ENCODE results near the gene ETF1.

The ETF1 gene

DNA sequence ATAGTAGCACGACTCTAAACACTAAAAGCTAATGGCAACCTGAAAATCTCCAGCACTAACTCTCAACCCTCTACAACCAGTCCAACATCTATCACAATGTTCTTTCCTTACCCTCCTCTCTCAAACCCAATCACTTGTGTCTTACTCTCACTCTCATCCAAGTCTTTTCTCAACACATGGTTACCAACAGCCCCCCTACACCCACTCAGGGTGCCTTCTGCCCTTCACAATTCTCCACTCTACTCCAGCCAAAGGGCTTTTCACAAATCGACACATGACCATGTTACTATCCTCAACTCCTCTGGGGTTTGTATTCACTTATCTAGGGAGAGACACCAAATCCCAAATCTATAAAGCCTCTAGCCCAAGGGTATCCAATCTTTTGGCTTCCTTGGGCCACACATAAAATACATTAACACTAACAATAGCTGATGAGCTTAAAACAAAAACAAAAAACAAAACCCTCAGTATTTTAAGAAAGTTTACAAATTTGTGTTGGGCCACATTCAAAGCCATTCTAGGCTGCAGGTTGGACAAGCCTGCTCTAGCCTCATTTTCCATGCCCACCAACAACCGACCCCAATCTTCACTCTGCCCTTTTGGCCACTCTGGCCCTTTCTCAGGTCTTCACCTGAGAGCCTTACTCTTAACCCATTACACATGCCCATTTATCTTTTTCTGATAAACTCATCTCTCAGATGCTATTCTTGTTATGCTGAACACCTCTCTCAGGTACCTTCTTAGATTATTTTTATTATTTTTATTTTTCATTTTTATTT, 20.5 kb upstream of the ETF1 start:
- DNase-seq (ENCODE audit: extremely low read depth in 1 of 2, low read depth in 1 of 2), result no peak

- DNase-seq (ENCODE audit: extremely low read depth in 1 of 2, low read depth in 1 of 2), result no peak
Observed at GRCh38 chr5:138560971-138561370, 17.9 kb upstream of the ETF1 start.

GRCh38 chr5:138559937-138560336, 16.9 kb upstream of the ETF1 start:
- no peak for DNase-seq (ENCODE audit: extremely low read depth in 1 of 2, low read depth in 1 of 2)

- no peak for DNase-seq (ENCODE audit: extremely low read depth in 1 of 2, low read depth in 1 of 2)
Observed at GRCh38 chr5:138557677-138558076, 14.6 kb upstream of the ETF1 start.

DNA sequence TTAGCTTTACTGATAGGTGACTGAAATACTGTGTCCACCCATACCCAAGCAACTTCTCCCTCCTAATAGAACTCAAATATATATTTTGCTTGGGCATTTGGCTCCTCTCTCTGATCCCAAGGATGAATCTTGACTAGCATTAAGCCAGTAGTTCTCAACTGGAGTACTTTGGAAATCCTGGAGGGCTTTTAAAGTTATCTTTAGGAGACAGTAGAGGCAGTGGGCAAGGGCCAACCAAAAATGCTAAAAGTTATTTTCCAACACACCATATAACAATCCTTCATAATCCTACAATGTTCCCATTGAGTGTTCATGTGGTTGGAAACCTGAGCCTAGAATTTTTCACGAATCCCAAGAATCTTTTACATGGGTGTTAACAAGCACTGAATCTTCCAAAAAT, 11.1 kb upstream of the ETF1 start:
- DNase-seq (ENCODE audit: extremely low read depth in 1 of 2, low read depth in 1 of 2), result no peak

DNA sequence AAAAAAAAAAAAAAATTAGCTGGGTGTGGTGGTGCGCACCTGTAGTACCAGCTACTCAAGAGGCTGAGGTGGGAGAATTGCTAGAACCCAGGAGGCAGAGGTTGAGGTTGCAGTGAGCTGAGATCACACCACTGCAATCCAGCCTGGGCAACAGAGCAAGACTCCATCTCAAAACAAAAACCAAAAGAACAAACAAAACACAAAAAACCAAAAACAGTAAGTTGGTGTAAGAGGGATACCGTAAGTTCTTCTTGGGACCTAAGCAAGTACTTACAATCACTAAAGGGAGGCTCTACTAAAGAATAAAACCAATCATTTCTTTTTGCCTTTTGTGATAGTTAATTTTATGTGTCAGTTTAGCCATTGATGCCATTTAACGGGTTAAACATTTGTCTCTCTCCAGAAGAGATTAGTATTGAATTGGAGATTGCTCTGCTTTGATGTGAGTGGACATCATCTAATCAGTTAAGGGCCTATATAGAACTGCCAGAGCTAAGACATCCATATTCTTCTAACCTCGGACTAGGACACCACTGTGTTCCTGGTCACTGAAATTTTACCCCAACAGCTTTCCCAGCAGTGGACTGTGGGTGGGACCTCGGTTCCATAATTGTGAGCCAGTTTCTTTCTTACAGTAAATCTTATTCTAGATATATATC, 10.5 kb upstream of the ETF1 start:
- no peak for DNase-seq (ENCODE audit: extremely low read depth in 1 of 2, low read depth in 1 of 2)

- no peak for DNase-seq (ENCODE audit: extremely low read depth in 1 of 2, low read depth in 1 of 2)
Observed at GRCh38 chr5:138552657-138553056, 9.6 kb upstream of the ETF1 start.

DNA sequence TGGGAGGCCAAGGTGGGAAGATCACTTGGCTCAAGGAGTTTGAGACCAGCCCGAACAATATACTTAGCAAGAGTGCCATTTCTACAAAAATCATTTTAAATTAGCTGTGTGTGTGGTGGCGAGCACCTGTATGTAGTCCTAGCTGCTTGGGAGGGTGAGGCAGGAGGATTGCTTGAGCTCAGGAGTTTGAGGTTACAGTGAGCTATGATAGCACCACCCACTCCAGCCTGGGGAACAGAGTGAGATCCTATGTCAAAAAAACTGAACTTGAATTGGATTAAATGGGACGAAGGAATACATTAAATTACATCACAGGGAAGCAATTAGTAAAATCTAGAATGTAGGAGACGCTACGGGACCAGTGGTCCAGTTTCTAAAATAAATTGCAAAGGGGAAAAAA, 6.4 kb upstream of the ETF1 start:
- no peak for DNase-seq (ENCODE audit: extremely low read depth in 1 of 2, low read depth in 1 of 2)

GRCh38 chr5:138545919-138546562, 3.0 kb upstream of the ETF1 start:
- DNase-seq (ENCODE audit: extremely low read depth in 1 of 2, low read depth in 1 of 2), result no peak

DNA sequence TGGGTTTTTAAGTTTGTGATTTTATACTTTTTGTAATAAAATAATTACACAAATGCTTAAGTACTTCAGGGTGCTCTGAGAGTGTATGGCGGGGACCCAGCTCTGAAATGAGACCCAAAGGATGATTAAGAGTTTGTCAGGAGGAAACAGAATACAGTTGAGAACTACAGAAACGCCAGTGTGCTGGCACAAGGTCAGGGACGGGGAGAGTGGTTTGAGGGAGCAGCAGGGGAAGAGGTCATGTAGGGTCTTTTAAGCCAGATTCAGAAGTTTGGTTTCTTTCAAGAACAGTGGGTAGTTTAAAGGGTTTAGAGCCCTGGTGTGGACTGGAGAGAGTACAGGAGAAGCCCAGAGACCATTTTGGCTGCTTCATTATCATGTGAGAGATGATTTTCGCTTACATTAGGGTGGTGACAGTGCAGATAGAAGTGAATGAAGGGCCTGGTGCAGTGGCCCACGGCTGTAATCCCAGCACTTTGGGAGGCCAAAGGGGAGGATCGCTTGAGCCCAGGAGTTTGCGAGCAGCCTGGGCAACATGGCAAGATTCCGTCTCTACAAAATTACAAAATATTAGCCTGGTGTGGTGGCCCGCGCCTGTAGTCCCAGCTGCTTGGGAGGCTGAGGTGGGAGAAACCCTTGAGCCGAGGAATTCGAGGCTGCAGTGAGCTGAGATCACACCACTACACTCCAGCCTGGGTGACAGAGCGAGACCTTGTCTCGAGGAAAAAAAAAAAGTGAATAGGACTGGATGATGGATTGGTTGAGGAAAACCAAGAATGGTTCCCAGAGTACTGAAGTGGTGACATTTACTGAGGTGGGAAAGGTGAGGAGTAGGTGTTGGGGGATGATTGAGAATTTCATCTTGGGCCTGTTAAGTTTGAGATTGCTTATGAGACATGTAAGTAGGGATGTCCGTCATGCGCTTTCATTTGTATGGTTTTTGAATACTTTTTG, 1.4 kb upstream of the ETF1 start:
- DNase-seq (ENCODE audit: extremely low read depth in 1 of 2, low read depth in 1 of 2), result no peak

GRCh38 chr5:138543730-138544104, 681 bp upstream of the ETF1 start:
- DNase-seq (ENCODE audit: extremely low read depth in 1 of 2, low read depth in 1 of 2), result no peak

GRCh38 chr5:138542180-138542955, 668 bp downstream of the ETF1 start:
- no peak for DNase-seq (ENCODE audit: extremely low read depth in 1 of 2, low read depth in 1 of 2)

DNA sequence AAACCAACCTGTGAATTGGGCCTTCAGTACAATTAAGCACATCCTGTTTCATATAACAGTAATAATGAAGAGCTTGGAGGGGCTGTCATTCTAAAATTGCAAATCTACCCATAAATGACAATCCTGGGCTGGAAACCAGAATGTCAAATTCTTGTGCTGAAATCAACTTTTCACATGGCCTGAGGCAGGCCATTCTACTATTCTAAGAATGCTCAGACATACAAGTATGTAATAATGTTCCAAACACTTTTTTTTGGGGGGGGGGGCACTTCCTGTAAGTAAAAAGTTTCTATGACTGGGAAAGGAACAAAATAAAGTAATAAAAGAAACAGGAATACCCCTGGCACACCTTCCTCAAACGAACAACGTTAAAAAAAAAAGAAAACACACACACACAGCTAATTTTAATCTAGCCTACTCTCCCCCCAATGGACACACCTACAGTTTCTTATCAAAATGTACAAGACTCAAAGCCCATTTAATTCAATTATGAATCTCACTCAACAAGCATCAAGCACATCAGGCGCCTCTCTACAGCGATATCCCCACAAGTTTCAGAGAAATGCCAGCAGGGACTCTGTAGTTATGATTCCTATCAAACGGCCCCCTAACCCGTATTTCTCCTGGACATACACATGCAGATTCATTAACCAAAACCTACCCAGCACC, 1.4 kb downstream of the ETF1 start:
- no peak for DNase-seq (ENCODE audit: extremely low read depth in 1 of 2, low read depth in 1 of 2)

DNA sequence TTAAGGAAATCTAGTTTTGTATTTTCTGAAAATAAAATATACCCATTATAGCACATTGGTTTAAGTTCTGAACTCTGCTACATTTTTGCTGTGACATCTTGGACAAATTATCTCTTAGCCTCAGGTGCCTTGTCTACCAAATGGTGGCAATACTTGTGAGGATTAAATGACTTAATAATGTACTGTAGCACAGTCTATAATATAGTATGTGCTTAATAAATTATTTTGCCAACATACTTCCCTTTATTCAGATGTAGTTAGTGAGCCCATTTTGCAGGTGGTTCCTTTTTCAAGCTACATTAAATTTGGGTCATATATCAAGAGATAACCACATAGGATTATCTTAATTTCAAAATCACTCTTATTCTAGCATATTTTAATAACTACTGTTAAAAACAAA, 3.2 kb downstream of the ETF1 start:
- no peak for DNase-seq (ENCODE audit: extremely low read depth in 1 of 2, low read depth in 1 of 2)

- no peak for DNase-seq (ENCODE audit: extremely low read depth in 1 of 2, low read depth in 1 of 2)
Observed at GRCh38 chr5:138538943-138539627, 4.0 kb downstream of the ETF1 start.

DNA sequence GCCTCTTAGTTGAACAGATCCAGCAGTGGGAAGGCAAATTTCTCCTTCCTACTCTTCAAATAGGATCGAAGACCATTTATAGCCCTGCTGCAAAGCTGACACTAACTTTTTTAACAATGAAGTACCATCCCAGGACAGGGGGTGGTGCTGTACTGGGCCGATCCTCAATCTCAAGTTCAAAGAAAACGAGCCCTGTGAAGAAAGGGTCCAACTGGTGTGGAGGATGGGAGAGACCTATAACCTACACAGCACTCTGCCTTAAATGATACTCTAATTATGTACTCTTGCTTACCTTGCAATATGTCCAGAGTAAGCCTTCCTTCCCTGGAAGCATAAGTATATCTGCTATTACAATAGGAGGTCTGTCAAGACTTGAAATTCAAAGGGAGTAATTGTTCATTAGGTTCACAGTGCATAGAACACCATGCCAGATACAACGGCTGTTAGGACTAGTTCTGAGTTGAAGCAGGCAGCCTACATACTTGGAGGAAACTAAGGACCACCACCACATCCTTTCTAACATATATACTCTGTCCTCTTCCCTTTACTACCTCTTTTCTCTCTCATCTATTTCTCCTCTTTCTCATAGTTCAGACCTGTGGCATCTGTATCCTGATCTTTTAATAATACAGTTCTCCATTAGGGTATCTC, 6.2 kb downstream of the ETF1 start:
- DNase-seq (ENCODE audit: extremely low read depth in 1 of 2, low read depth in 1 of 2), result no peak

GRCh38 chr5:138536215-138536614, 6.8 kb downstream of the ETF1 start:
- no peak for DNase-seq (ENCODE audit: extremely low read depth in 1 of 2, low read depth in 1 of 2)

All from activated CD8-positive, alpha-beta memory T cell treated with anti-CD3 and anti-CD28 coated beads for 1 hour (primary cell).